Measurements from ENCODE around the gene POLN.
A peak's percentile ranks its signal among the peaks of the same experiment; 100 is the strongest.

The POLN gene

GRCh38 chr4:2262145-2262943, 20.4 kb upstream of the POLN start:
- peak; percentile 96 for DNase-seq

GRCh38 chr4:2261853-2262144, 19.9 kb upstream of the POLN start, which contains the start of gene MXD4:
MXD4 (minus strand) TSS chr4:2262109; CDS start chr4:2261980, 129 bp downstream.
- no peak for DNase-seq

- peak; percentile 51 for DNase-seq
Measured at GRCh38 chr4:2261110-2261852, 19.4 kb upstream of the POLN start.

GRCh38 chr4:2260344-2261109, 18.6 kb upstream of the POLN start:
- peak; percentile 22 for DNase-seq

- DNase-seq: peak; percentile 15
Measured at GRCh38 chr4:2259541-2260343, 17.8 kb upstream of the POLN start.

GRCh38 chr4:2259036-2259540, 17.2 kb upstream of the POLN start:
- peak; percentile 12 for DNase-seq

- peak; percentile 13 for DNase-seq
Measured at GRCh38 chr4:2258091-2259035, 16.4 kb upstream of the POLN start.

GRCh38 chr4:2257361-2258081, 15.6 kb upstream of the POLN start:
- peak; percentile 11 for DNase-seq

GRCh38 chr4:2256781-2257191, 14.9 kb upstream of the POLN start:
- DNase-seq: peak; percentile 12

- peak; percentile 12 for DNase-seq
Measured at GRCh38 chr4:2256156-2256731, 14.3 kb upstream of the POLN start.

GRCh38 chr4:2255501-2256155, 13.7 kb upstream of the POLN start:
- DNase-seq: no peak

GRCh38 chr4:2254665-2255500, 13.0 kb upstream of the POLN start:
- DNase-seq: no peak

GRCh38 chr4:2253160-2254084, 11.5 kb upstream of the POLN start:
- peak; percentile 12 for DNase-seq

- no peak for DNase-seq
Measured at GRCh38 chr4:2252530-2253091, 10.7 kb upstream of the POLN start.

GRCh38 chr4:2251795-2252529, 10.0 kb upstream of the POLN start:
- DNase-seq: peak; percentile 11

GRCh38 chr4:2251073-2251794, 9.3 kb upstream of the POLN start:
- DNase-seq: peak; percentile 15

All from activated CD8-positive, alpha-beta memory T cell treated with anti-CD3 and anti-CD28 coated beads, Interleukin-2, amount 50 U/mL, for 4 hours (primary cell).